ENCODE measurements around the gene PDLIM4. TPM values are rescaled to one million over a fixed set of nuclear protein-coding genes. Genes with fewer than 3 reads are reported as not detected.

PDLIM4 gene
- total RNA-seq, 4 donors from 2014 or later: 16.5 to 79.2 (median 47.7) TPM

DNA sequence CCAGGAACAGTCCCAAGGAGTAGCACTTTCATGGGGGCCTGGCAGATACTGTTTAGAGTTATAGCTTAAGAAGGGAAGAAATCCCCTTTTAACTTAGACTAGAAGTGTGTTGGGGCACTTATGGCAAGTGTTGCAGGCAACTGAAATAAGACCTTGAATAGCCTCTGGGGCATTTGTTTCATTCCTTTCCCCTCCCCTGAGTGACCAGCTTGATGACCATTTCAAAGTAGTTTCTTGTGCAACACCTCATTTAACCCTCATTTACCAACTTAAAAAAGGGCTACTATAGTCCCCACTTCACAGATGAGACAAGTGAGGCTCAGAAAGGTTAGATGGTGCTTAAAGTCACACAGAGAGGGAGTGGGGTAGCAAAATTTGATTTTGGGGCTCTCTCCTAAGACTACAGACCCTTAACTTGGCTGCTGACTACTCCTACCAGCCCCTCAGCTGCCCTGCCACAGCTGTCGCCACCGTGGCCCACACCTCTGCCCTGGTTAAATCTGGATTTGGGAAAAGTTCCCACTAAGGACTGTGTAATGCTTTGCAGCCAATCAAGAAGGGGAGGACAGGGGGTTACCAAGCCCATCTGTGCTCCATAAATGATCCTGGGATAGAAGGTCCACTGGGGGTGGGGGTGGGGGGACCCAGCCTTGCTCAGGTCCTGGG lies 5.5 kb downstream of the PDLIM4 start:
- peaks cover 54 to 98% (median 68%) of the 10 kb centered on the region in 3 donors for H3K4me1 ChIP-seq
- H3K27ac ChIP-seq: peak overlapping the region in 3 of 4 donors; percentile 94 to 97 (median 95)
- TF ChIP-seq, protein P1, sequence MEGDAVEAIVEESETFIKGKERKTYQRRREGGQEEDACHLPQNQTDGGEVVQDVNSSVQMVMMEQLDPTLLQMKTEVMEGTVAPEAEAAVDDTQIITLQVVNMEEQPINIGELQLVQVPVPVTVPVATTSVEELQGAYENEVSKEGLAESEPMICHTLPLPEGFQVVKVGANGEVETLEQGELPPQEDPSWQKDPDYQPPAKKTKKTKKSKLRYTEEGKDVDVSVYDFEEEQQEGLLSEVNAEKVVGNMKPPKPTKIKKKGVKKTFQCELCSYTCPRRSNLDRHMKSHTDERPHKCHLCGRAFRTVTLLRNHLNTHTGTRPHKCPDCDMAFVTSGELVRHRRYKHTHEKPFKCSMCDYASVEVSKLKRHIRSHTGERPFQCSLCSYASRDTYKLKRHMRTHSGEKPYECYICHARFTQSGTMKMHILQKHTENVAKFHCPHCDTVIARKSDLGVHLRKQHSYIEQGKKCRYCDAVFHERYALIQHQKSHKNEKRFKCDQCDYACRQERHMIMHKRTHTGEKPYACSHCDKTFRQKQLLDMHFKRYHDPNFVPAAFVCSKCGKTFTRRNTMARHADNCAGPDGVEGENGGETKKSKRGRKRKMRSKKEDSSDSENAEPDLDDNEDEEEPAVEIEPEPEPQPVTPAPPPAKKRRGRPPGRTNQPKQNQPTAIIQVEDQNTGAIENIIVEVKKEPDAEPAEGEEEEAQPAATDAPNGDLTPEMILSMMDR (IDR thresholded peaks at IDR 0.05): no peak
- TF ChIP-seq POLR2A (IDR thresholded peaks at IDR 0.05): no peak
- no peak for DNase-seq
- WGBS, 2 donors: 100% methylated on average over 2 of the region's 2 CpGs; no CpG with 5 or more reads in 1 of the 2 donors
- intact Hi-C loops (cut with DNase I): no loop called here
- H3K27me3 ChIP-seq: no peaks in the 10 kb centered on the region
- H3K36me3 ChIP-seq: peaks cover 5 to 68% (median 12%) of the 10 kb centered on the region in 3 donors
- no peak overlapping the region for H3K4me3 ChIP-seq
- no peaks in the 10 kb centered on the region for H3K9me3 ChIP-seq

DNA sequence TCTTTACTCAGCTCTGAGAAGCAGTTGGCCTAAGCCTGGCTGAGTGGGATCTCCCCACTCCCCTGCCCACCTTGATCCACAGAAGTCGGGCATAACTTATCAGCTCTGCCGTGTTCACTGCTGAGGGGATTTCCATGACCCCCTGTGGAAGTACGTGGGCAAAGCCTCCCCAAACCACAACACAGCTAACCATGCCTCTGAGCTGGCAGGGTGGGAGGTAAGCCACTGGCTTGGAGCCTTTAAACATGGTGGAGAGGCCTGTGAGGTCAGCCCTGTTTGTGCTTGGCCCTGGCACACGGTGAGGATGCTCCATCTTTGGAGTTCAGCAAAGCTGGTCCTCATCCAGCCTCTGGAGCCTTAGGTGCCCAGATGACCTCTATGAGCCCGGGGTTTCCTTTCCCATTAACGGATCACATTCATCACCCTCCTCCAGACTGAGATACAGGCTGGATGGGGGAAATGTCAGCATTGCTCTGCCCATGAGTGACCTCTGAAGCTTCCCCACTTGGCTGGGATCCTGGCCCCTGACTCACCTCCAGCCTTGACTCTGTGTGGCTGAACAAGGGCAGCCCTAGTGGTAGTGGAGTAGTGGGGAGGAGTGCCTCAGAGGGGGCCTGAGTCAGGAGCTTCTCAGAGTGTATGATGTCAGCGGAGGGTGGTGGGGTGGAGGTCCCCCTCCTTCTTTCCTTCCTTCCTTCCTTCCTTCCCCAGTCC lies 6.2 kb downstream of the PDLIM4 start:
- no peak overlapping the region for H3K4me3 ChIP-seq
- intact Hi-C loops (cut with DNase I): no loop called here
- TF ChIP-seq POLR2A (IDR thresholded peaks at IDR 0.05): no peak
- TF ChIP-seq, protein P1 (IDR thresholded peaks at IDR 0.05): no peak
- no peak for DNase-seq
- peaks cover 5 to 74% (median 12%) of the 10 kb centered on the region in 3 donors for H3K36me3 ChIP-seq
- WGBS, 2 donors: 53 to 73% methylated on average over 3 of the region's 7 CpGs
- H3K9me3 ChIP-seq: no peaks in the 10 kb centered on the region
- peak overlapping the region in 3 of 4 donors; percentile 94 to 97 (median 95) for H3K27ac ChIP-seq
- H3K4me1 ChIP-seq: peaks cover 49 to 98% (median 65%) of the 10 kb centered on the region in 3 donors
- H3K27me3 ChIP-seq: no peaks in the 10 kb centered on the region

DNA sequence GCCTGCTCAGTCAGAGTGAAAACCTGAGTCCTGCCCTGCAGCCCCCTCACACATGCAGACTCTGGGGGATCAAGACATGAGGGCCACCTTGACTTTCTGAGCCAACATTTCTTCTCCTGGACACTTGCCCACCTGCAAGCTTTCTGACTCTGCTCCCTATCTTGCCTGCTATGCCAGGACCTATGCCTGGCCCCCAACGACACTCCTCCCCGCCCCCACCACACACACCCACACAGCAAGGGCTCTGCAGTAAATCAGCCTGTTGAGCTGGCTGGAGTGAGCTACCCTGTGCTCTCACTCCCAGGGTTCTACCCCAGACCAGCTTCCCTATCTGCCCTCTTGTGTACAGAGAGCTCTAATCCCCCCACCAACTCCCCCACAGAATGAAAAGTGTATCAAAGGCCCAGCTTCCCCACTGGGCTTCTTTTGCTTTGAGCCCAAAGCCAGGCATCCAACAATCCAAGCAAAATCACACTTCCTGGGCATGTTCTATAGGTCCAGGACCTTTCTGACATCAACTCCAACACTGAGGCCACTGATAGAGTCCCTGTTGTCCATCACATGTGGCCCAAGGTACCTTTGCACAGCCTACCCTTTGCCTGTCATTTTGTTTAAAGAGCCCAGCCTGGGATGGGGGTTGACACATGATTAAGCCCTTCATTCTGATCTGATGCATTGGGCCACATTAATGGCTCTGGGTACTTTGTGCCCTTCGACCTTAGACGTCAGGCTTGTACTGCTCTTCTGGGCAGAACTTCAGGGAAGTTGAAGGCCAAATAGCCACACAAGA lies 7.2 kb downstream of the PDLIM4 start:
- Histone ChIP-seq H3K36me3 (peaks cover 5 to 85% (median 12%) of the 10 kb centered on the region in 3 donors), H3K4me3 (no peak overlapping the region), H3K4me1 (peaks cover 40 to 98% (median 58%) of the 10 kb centered on the region in 3 donors), H3K27me3 (no peaks in the 10 kb centered on the region), H3K9me3 (no peaks in the 10 kb centered on the region), H3K27ac (peak overlapping the region; percentile 61 to 97 (median 94))
- 64% methylated on average over 3 of the region's 4 CpGs; no CpG with 5 or more reads in 1 of the 2 donors for WGBS, 2 donors
- TF ChIP-seq POLR2A (IDR thresholded peaks at IDR 0.05): no peak
- TF ChIP-seq, protein P1 (IDR thresholded peaks at IDR 0.05): no peak
- DNase-seq: no peak
- intact Hi-C loops (cut with DNase I): no loop called here

DNA sequence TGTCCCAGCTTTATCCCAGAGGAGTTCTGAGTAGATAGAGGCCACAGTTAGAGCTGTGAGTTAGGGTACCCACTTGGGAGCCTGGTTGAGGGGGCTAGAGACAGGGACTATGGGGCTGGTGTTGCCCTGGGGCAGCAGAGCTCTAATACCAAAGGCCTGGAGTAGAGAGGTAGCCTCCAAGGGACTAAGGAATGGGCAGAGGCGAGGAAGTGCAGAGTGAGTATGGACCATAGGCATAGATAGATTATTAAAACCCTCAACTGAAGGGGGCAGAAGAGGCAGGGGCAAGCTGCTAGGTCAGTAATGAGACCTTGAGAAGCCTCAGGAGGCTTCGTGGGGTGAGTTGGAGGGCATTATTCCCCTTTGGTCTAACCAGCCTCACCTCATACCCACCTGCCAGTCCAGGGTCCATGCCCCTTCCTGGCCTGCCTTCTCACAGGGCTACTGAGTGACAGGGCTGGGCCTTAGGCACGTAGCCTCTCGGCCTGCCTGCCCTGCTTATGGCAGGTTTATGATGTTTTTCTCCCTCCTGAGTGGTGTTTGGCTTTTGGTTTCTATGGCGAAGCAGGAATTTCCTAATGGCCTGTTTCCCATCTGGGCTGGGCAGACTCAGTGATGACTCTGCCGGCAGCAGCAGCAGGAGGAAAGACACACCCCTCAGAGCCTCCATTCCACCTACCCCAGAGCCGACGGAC lies 8.0 kb downstream of the PDLIM4 start:
- no peak for DNase-seq

More for the DNA sequence above, 8.0 kb downstream of the PDLIM4 start:
- peak in 1 of 4 donors; percentile 15 for TF ChIP-seq POLR2A (IDR thresholded peaks at IDR 0.05)
- TF ChIP-seq, protein P1 (IDR thresholded peaks at IDR 0.05): no peak
- no peaks in the 10 kb centered on the region for H3K9me3 ChIP-seq
- peak overlapping the region; percentile 63 to 97 (median 94) for H3K27ac ChIP-seq
- H3K27me3 ChIP-seq: no peaks in the 10 kb centered on the region
- 28 to 43% methylated on average over 3 to 6 of the region's 8 CpGs for WGBS, 2 donors
- intact Hi-C loops (cut with DNase I): no loop called here
- peaks cover 5 to 92% (median 12%) of the 10 kb centered on the region in 3 donors for H3K36me3 ChIP-seq
- peaks cover 32 to 96% (median 50%) of the 10 kb centered on the region in 3 donors for H3K4me1 ChIP-seq
- no peak overlapping the region for H3K4me3 ChIP-seq
